HG03342 (cell line): ENCODE results near the gene ARHGAP8.
"Not testable (repeated sequence)": the region's sequence is repeated elsewhere in the genome, so short reads cannot be mapped to it uniquely, and the experiment has no call there.

Source experiments
- ATAC-seq: cut with Tn5 transposase; IDR thresholded peaks from one replicate; pipeline ENCODE4 v1.9.1; 2021; ENCODE audit warnings: mild to moderate bottlenecking, moderate library complexity; ENCODE audit not compliant: unreplicated experiment

The ARHGAP8 gene

GRCh38 chr22:44799946-44800634, 47.7 kb downstream of the ARHGAP8 start:
- not testable (repeated sequence) for ATAC-seq

- no peak for ATAC-seq
These were observed 49.1 kb downstream of the ARHGAP8 start for GRCh38 chr22:44801476-44801875.

- ATAC-seq, result no peak
These were observed 49.8 kb downstream of the ARHGAP8 start for GRCh38 chr22:44802071-44802700.

GRCh38 chr22:44802956-44803355, 50.6 kb downstream of the ARHGAP8 start:
- ATAC-seq, result no peak

- no peak for ATAC-seq
These were observed 52.0 kb downstream of the ARHGAP8 start for GRCh38 chr22:44804327-44804726.

GRCh38 chr22:44805711-44806110, 53.3 kb downstream of the ARHGAP8 start:
- no peak for ATAC-seq

GRCh38 chr22:44807232-44807631, 54.9 kb downstream of the ARHGAP8 start:
- no peak for ATAC-seq

GRCh38 chr22:44807915-44808690, 55.7 kb downstream of the ARHGAP8 start:
- no peak for ATAC-seq

- ATAC-seq, result no peak
These were observed 57.1 kb downstream of the ARHGAP8 start for GRCh38 chr22:44809456-44809855.

- ATAC-seq, result no peak
These were observed 58.8 kb downstream of the ARHGAP8 start for GRCh38 chr22:44811141-44811540.

GRCh38 chr22:44813416-44813815, 61.0 kb downstream of the ARHGAP8 start:
- no peak for ATAC-seq

GRCh38 chr22:44814266-44815098, 62.1 kb downstream of the ARHGAP8 start:
- no peak for ATAC-seq

GRCh38 chr22:44815099-44816070, 63.0 kb downstream of the ARHGAP8 start:
- ATAC-seq, result no peak

GRCh38 chr22:44816141-44816540, 63.8 kb downstream of the ARHGAP8 start:
- ATAC-seq, result no peak

GRCh38 chr22:44818727-44819126, 66.4 kb downstream of the ARHGAP8 start:
- no peak for ATAC-seq

GRCh38 chr22:44819966-44820631, 67.7 kb downstream of the ARHGAP8 start:
- no peak for ATAC-seq

- no peak for ATAC-seq
These were observed 69.5 kb downstream of the ARHGAP8 start for GRCh38 chr22:44821741-44822475.

GRCh38 chr22:44822534-44822933, 70.2 kb downstream of the ARHGAP8 start:
- no peak for ATAC-seq

GRCh38 chr22:44823396-44823795, 71.0 kb downstream of the ARHGAP8 start:
- no peak for ATAC-seq
